GM18508 (cell line): ENCODE results near the gene MARCHF11.

ENCODE experiments used
- ATAC-seq: cut with Tn5 transposase; IDR thresholded peaks from one replicate; pipeline ENCODE4 v1.9.1; 2021; ENCODE audit warnings: moderate number of reproducible peaks; ENCODE audit not compliant: insufficient read depth, unreplicated experiment

MARCHF11 gene

GRCh38 chr5:16135003-16135402 lies 44.6 kb downstream of the MARCHF11 start:
- ATAC-seq: no peak

- no peak for ATAC-seq
Observed at GRCh38 chr5:16134204-16134603, 45.4 kb downstream of the MARCHF11 start.

DNA sequence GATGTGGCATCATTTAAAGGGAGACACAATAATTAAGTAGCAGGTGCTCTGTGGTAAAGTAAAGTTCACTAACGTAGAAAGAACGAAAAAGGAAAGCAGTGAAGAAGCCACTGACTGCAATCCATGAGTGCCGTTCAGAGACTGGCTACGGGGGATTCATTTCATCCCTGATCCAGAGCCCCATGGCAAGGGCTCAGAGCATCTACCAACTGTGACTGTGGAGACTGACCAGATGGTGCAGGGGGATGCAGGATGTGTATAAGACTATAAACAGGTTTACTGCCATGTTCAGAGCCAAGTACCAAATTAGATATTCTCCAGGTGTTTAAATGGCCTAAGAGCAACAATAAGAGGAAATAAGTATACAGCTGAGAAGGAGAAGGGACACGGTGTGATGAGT lies 47.7 kb downstream of the MARCHF11 start:
- ATAC-seq: no peak

GRCh38 chr5:16128944-16129343 lies 50.6 kb downstream of the MARCHF11 start:
- ATAC-seq: no peak

GRCh38 chr5:16127865-16128544 lies 51.6 kb downstream of the MARCHF11 start:
- ATAC-seq: no peak

DNA sequence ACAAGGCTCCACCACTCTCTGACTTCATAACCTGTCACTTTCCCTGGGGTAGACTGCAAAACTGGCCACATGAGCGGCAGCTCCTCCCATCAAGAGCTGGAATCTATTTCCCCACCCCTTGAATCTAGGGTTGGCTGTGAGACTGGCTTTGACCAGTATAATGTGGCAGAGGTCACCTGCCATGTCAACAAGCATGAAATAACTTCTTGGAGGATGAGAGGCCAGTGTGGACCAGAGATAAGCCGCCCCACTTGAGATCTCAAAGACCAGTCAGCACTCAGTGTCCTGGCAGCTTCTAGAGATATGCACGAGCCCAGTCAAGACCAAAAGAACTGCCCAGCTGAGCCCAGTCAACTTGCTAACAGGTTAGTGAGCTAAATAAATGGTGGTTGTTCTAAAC lies 59.0 kb downstream of the MARCHF11 start:
- no peak for ATAC-seq

DNA sequence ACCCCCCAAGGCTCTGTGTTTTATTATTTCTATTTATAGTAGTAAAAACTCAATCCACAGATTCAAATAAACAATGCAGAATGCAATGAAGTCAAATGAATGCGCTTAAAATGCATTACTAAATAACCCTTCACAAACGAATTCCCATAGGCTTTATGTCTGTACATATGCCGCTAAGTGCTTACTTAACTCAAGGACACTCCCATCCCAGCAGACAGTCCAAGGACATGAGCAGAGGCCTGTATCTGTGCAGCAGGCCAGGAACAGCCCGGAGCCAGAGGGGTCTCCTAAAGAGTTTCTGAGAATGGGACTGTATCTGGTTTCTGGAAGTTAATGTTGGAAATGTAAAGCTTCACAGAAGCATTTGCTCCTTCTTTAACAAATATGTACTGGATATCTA lies 59.8 kb downstream of the MARCHF11 start:
- ATAC-seq: no peak

DNA sequence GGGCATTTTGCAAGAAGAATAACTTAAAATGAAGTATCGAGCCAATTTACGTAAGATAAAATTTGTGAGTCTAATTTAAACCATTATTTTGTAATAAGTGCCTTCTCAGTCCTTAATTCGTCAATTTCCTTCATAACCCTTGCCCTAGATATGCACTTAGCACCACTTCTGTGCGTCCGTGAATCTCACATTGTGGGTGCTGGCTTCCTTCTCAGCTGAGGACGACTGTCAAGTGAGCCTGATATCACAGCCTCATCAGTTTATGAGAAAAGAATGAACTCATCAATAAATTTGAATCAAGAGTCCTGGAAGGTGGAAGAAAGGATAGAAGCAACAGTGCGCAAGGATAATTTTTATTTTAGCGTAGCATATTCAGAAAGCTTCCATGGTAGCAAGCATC lies 64.5 kb downstream of the MARCHF11 start:
- no peak for ATAC-seq

DNA sequence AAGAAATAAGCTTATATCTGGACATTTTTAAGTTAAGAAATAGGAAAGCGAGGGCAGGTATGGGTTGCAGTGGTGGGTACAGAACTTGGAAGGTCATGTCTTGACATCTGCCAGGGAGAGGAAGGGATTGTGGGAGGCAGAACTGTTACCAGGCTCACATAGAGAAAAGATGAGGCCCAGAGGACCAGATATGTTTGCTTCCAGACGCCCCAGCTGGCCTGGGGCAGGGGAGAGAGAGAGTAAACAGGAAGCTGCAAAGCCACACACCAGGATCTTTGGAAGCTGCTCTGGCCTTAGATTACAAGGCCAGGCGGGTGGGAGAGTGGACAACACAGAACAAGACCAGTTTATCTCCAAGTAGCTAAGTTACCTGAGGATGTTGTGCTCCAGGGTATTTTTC lies 71.2 kb downstream of the MARCHF11 start:
- no peak for ATAC-seq

- ATAC-seq: no peak
Observed at GRCh38 chr5:16104961-16105360, 74.6 kb downstream of the MARCHF11 start.

DNA sequence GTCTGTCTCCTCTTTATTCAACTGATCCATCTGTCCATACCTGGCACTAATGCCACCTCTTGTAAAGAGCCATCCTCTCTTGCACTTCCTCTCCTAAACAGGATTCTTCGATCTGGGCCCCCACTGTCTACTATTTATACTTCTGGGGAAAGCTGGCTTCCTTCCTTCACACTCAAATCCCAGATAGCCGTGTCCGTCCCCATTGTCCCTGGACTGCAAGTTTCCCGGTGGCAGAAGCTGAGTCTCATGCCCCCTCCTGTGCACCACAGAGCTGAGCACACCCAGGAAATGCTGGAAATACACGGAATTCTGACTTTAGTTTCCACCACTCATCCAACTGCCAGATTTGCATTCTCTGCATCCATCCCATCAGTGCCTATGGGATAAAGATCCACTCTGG lies 84.0 kb downstream of the MARCHF11 start:
- ATAC-seq: no peak

DNA sequence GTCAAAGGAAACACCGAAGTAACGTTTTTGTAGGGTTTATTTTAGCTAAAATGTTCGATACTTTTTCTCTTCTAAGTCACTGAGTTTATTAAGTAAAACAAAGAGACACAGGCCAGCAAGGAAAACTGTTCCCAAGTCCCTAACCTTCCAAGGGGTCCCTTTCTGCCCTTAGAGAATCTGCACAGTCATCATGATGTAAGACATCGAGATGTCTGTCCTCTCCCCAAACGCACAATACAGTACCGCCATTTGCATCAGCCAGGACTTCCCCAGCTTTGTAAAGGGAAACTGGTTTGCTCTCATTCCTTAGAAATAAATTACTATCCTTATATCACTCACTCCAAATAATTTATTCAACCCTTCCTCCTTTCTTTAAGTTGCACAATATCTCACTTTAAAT lies 89.3 kb downstream of the MARCHF11 start:
- no peak for ATAC-seq

DNA sequence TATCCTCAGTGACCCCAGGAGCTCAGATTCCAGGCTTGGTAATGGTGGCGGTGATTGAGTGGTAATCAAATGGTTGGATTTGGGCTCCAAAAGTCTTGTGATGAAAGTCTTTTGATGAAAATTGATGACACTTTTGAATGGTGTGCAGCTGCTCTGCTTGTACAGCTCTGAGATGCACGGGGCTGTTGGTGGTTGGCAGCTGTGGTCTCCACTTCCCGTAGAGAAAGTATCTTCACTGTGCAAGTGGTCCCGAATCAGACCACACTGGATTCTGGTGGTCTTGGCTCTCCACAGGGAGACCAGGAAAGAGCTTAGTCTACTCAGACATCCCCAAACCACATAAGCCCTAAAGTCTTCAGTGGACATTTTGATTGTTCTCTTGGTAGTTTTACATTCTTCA lies 96.6 kb downstream of the MARCHF11 start:
- no peak for ATAC-seq

DNA sequence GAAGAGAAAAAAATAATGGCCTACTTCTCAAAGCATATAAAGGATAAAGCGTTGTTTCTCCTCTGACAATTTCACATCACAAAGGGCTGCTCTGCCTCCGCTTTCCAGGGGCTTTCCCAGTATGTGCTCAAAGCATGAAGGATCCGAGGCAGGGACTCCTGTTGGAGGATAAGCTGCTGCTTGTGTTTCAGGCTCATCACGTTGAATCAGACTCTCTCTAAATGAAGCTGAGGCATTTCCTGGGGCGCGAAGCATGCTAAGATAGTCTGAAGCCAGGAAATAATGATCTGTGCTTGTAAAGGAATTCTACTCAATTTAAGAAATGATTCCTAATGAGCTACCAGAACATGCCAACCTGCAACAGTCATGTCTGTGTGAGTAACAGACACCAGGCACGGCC lies 97.5 kb downstream of the MARCHF11 start:
- ATAC-seq: no peak

DNA sequence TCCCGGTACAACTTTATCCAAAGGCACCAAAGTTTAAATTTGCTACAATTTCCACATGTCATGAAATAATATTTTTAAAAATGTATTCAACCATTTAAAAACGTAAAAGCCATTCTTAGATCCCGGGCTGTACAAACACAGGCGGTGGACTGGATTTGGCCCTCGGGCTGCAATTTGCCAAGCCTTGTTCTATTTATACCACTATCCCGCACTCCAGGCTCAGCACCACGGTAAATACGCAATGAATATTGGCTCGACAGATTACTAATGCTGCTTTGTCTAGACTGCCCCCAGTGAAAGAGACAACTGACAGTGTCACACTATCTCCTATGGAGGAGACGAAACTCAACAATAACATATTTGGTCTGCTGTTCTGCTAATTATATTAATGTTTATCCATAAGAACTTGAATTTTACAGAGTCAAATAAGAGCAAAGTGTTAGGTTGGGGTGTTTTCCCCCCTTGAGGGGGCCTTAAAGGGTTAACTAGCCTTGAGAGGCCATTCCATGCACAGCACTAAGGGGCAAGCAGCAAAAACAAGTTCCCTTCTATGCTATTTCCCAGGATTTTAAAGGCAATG lies 98.1 kb downstream of the MARCHF11 start:
- ATAC-seq: no peak

GRCh38 chr5:16076657-16077056 lies 102.9 kb downstream of the MARCHF11 start:
- no peak for ATAC-seq

DNA sequence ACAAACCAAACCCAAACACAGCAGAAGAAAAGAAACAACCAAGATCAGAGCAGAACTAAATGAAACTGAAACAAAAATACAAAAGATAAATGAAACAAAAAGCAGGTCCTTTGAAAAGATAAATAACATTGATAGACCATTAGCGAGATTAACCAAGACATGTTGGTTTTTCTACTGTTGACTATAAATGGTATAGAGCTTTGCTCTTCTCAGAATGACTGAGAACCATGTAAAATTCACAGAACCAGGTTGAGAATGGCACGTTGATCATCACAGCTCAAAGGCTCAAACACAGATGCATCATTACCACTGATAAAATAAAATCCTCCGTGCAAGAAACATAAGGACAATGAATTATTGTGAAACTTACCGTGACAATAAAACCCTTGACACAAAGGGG lies 105.2 kb downstream of the MARCHF11 start:
- no peak for ATAC-seq

- no peak for ATAC-seq
Observed at GRCh38 chr5:16072616-16073015, 107.0 kb downstream of the MARCHF11 start.

DNA sequence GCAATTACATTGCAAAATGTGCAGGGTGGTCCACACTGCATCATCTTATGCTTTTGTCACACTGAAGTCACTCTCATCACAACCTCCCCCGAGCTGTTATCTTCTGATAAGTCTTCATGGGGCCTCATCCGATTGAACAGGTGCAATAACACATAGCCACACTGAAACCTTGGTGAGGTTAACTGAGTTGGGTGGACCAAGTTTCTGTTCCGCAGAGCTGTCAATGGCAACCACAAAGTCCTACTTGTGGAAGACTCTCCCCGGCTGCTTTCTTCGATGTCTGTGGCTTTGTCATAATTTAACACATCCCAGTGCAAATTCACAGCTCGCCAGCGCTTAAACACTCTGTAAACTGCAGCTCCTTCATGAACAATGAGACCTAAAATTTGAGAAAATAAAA lies 112.2 kb downstream of the MARCHF11 start:
- no peak for ATAC-seq

- no peak for ATAC-seq
Observed at GRCh38 chr5:16066810-16067209, 112.8 kb downstream of the MARCHF11 start.

DNA sequence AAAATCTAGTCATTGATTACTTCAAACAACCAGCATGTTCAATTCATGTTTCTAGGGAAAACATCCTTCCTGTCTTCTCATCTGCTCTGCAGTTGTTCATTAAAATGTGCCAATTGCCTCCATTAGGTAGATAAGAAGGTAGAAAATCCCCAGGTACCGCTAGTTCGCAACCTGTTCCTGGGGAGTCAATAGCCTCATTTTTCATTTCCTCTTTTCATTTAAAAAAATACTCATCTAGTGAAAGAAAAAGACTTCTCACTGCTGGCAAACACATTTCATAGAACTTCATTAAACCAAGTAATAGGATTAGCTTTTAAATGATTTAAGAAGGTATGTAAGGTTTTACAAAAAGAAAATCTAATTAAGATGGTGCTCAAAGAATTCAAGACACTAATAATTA lies 113.3 kb downstream of the MARCHF11 start:
- no peak for ATAC-seq

DNA sequence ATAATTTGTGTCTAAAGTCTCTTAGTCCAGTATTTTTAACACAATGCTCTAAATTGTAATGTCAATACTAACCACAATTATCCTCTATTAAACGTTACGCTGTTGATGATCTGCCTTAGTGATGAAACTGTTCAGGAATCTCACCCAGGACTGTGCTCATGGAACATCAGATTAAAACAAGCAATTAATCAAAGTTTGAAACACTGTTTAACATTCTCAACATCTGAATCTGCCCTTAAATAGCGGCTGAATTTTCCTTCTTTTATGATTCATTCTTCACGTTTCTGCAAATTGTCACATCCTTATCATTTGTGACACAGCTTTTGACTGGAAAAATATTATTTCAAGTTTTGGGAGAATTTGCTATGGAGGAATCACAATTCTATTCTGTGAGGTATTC lies 113.8 kb downstream of the MARCHF11 start:
- no peak for ATAC-seq
